ENCODE results near the gene ARTN. TPM values are rescaled to one million over a fixed set of nuclear protein-coding genes. Genes with fewer than 3 reads are reported as not detected.
A peak's percentile ranks its signal among the peaks of the same experiment; 100 is the strongest.

The ARTN gene
- total and polyA plus RNA-seq, 9 of the 15 experiments (the other 6 are each of a cell fraction or from before 2014, with no cell fraction given): 0.06 to 0.38 TPM; not detected in 7

DNA sequence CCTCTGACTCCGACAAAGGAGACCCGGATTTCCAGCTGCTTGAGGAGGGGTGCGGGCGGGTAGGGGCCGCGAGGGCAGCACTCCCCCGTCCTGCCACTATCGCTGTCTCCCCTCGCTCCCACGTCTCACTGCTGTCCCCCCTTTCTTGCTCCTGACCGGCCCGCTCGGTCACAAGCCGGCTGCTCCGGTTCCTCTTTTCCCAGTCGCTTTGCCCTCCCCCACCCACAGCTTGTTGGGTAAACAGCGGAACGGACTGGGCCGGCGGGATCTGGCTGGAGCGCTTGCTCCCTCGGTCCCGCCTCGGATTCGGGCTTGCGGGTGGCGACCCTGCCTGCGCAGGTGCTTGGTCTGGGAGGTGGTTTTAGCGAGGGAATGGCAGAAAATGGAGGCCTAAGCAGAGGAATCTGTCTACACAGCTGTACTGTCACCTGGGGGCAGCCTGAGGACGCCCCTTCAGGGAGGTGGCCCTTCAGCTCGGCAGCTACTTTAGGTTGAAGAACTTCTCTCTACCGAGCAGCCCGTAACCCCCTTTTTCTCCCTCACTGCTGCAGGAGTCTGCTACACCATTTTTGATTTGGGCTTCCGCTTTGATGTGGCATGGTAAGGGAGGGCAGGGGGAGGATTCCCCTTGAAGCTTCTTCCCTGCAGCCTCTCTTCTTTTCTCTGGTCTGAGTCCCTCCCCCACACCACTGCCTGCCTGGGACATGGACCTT, 41.8 kb downstream of the ARTN start (continued):
- TF ChIP-seq CBFA2T2 (conservative IDR thresholded peaks at IDR 0.05) (no peak), ZNF695 (CRISPR knock-in tag; IDR thresholded peaks at IDR 0.05) (no peak), C11orf30 (IDR thresholded peaks at IDR 0.05; ENCODE audit: low read depth) (no peak), TEAD1 (CRISPR knock-in tag; IDR thresholded peaks at IDR 0.05) (peak in 1 of 2 experiments; percentile 6; a peak in 1 of 4 replicates), COPS2 (conservative IDR thresholded peaks at IDR 0.05) (no peak), IRF2 (CRISPR knock-in tag; IDR thresholded peaks at IDR 0.05) (no peak), BDP1 (IDR thresholded peaks at IDR 0.05; ENCODE audit: insufficient read depth, insufficient read length) (no peak), JUNB (CRISPR knock-in tag; conservative IDR thresholded peaks at IDR 0.05) (no peak), ADNP (tag; IDR thresholded peaks at IDR 0.05) (no peak), FOXA1 (IDR thresholded peaks at IDR 0.05; ENCODE audit: borderline replicate concordance) (no peak), SIN3B (IDR thresholded peaks at IDR 0.05; ENCODE audit: low read depth) (no peak), HMGN3 (IDR thresholded peaks at IDR 0.05; ENCODE audit: borderline replicate concordance, extremely low read depth, insufficient read length, low read depth, low read length) (peak; percentile 5), TAL1 (IDR thresholded peaks at IDR 0.05) (no peak), FIP1L1 (IDR thresholded peaks at IDR 0.05; ENCODE audit: low read depth, low read length, poor library complexity, severe bottlenecking) (peak; percentile 91), NCOA6 (IDR thresholded peaks at IDR 0.05) (no peak), ZFX (CRISPR knock-in tag; IDR thresholded peaks at IDR 0.05) (peak; percentile 78), SMAD3 (CRISPR knock-in tag; conservative IDR thresholded peaks at IDR 0.05) (no peak), NRF1 (conservative IDR thresholded peaks at IDR 0.05 in 1 of 2, IDR thresholded peaks at IDR 0.05 in 1 of 2) (peak; percentile 67 to 70; a peak in 3 of 4 replicates), KLF1 (tag; IDR thresholded peaks at IDR 0.05) (no peak)
- TF ChIP-seq, protein P1, sequence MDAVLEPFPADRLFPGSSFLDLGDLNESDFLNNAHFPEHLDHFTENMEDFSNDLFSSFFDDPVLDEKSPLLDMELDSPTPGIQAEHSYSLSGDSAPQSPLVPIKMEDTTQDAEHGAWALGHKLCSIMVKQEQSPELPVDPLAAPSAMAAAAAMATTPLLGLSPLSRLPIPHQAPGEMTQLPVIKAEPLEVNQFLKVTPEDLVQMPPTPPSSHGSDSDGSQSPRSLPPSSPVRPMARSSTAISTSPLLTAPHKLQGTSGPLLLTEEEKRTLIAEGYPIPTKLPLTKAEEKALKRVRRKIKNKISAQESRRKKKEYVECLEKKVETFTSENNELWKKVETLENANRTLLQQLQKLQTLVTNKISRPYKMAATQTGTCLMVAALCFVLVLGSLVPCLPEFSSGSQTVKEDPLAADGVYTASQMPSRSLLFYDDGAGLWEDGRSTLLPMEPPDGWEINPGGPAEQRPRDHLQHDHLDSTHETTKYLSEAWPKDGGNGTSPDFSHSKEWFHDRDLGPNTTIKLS (IDR thresholded peaks at IDR 0.05; ENCODE audit: borderline replicate concordance, low read depth): no peak
- TF ChIP-seq, protein P2, sequence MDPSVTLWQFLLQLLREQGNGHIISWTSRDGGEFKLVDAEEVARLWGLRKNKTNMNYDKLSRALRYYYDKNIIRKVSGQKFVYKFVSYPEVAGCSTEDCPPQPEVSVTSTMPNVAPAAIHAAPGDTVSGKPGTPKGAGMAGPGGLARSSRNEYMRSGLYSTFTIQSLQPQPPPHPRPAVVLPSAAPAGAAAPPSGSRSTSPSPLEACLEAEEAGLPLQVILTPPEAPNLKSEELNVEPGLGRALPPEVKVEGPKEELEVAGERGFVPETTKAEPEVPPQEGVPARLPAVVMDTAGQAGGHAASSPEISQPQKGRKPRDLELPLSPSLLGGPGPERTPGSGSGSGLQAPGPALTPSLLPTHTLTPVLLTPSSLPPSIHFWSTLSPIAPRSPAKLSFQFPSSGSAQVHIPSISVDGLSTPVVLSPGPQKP (CRISPR knock-in tag; IDR thresholded peaks at IDR 0.05): no peak
- TF ChIP-seq, protein P3, sequence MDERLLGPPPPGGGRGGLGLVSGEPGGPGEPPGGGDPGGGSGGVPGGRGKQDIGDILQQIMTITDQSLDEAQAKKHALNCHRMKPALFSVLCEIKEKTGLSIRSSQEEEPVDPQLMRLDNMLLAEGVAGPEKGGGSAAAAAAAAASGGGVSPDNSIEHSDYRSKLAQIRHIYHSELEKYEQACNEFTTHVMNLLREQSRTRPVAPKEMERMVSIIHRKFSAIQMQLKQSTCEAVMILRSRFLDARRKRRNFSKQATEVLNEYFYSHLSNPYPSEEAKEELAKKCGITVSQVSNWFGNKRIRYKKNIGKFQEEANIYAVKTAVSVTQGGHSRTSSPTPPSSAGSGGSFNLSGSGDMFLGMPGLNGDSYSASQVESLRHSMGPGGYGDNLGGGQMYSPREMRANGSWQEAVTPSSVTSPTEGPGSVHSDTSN (CRISPR knock-in tag; IDR thresholded peaks at IDR 0.05; ENCODE audit: low read depth): no peak
- TF ChIP-seq, protein P3 (tag; conservative IDR thresholded peaks at IDR 0.05; ENCODE audit: low read depth): 0 out of 2 replicates have a peak, but pooled peaks have one; percentile 10
- TF ChIP-seq, protein P4, sequence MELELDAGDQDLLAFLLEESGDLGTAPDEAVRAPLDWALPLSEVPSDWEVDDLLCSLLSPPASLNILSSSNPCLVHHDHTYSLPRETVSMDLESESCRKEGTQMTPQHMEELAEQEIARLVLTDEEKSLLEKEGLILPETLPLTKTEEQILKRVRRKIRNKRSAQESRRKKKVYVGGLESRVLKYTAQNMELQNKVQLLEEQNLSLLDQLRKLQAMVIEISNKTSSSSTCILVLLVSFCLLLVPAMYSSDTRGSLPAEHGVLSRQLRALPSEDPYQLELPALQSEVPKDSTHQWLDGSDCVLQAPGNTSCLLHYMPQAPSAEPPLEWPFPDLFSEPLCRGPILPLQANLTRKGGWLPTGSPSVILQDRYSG (tag; conservative IDR thresholded peaks at IDR 0.05; ENCODE audit: low read depth): no peak

Measured in K562 (cell line).